Measurements from ENCODE around the gene CYTIP.

GRCh38 chr2:157388827-157389226, 55.1 kb downstream of the CYTIP start:
- no peak for TF ChIP-seq EZH2phosphoT487 (conservative IDR thresholded peaks at IDR 0.05; ENCODE audit: low read length)
- no peak for TF ChIP-seq CTCF (IDR thresholded peaks at IDR 0.05; ENCODE audit: insufficient read depth, low read length, poor library complexity, severe bottlenecking)
